ENCODE results near the gene MTUS2.

- TF ChIP-seq SPI1 (IDR thresholded peaks at IDR 0.05; ENCODE audit: low read depth, low read length) (no peak), POLR2A (IDR thresholded peaks at IDR 0.05; ENCODE audit: low read depth, low read length) (no peak)
Observed at GRCh38 chr13:28819735-28820098, 422 bp upstream of the MTUS2 start.
